ENCODE measurements around the gene SRPRA. TPM values are rescaled to one million over a fixed set of nuclear protein-coding genes. Genes with fewer than 3 reads are reported as not detected.

Gene SRPRA
- total and polyA plus RNA-seq, 8 donors = 67.9 to 154 (median 77.6) TPM

DNA sequence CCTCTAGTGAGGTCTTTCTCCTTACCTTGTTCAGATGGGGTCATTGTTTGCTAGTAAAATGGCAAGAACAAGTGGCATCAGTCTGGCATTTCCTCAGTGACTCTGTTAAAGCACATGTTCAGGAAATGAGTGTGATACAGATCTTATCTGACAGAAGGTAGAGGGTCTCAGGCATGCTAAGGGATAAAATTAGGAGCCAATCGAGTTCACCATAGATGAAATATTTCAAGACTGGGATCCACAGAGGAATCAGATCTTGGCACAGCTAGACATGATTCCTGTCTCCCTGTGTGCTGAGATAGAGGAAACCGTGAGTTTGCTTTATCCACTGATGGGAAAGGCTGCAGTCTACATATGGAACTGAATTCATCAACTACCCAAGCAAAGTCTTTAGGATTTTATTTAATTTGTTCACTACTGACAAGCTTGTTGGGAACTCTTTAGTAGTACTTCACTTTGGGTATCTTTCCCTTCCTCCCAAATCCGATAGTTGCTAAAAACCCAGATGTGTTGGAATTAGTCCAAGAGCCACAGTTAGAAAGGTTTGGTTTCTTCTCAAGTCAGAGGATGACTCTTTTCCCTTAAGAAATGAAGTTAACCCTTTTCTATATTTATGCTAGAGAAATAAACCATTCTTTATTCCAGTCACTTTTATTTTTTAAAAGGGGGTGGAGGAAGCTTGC, 38.7 kb downstream of the SRPRA start:
- TF ChIP-seq CTCF (IDR thresholded peaks at IDR 0.05) = no peak
- Histone ChIP-seq H3K27ac (no peak overlapping the region), H3K9me3 (no peaks in the 10 kb centered on the region), H3K36me3 (peaks cover 0 to 16% of the 10 kb centered on the region in 2 donors), H3K4me1 (peaks cover 0 to 7% of the 10 kb centered on the region in 2 donors), H3K27me3 (no peaks in the 10 kb centered on the region), H3K4me3 (no peak overlapping the region)
- DNase-seq (no peak), ATAC-seq (no peak)
- intact Hi-C loops (cut with DNase I) = no loop called here

GRCh38 chr11:126226334-126227084, 42.2 kb downstream of the SRPRA start:
- no peak for DNase-seq
- H3K4me1 ChIP-seq = no peaks in the 10 kb centered on the region
- no peaks in the 10 kb centered on the region for H3K9me3 ChIP-seq
- ATAC-seq = no peak
- H3K36me3 ChIP-seq = peaks cover 0 to 16% of the 10 kb centered on the region in 2 donors
- H3K4me3 ChIP-seq = no peak overlapping the region
- TF ChIP-seq CTCF (IDR thresholded peaks at IDR 0.05) = no peak
- intact Hi-C loops (cut with DNase I) = no loop called here
- H3K27ac ChIP-seq = peak overlapping the region in 1 of 2 donors; percentile 52
- no peaks in the 10 kb centered on the region for H3K27me3 ChIP-seq

DNA sequence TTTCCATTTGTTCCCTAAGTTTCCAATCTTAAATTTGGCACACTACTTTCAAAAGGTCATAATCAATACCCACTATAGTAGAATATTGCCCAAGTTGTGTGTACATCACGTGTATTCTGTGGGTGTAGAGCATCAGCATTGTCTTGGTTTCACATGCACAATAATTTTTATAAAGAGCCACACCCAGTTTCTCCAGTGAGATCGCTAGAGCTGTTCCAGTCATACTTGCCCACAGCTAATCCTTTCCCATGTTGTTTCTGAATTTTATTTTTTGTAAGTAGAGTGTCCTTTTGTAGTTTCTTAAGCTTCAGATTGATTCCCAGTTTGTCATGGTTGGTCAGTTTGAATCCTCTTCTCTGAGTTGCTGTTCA, 43.4 kb downstream of the SRPRA start:
- Histone ChIP-seq H3K9me3 (no peaks in the 10 kb centered on the region), H3K4me1 (no peaks in the 10 kb centered on the region), H3K27me3 (no peaks in the 10 kb centered on the region), H3K27ac (peak overlapping the region in 1 of 2 donors; percentile 72), H3K36me3 (peaks cover 0 to 12% of the 10 kb centered on the region in 2 donors), H3K4me3 (no peak overlapping the region)
- TF ChIP-seq CTCF (IDR thresholded peaks at IDR 0.05) = no peak
- DNase-seq (no peak), ATAC-seq (no peak)
- intact Hi-C loops (cut with DNase I) = no loop called here

GRCh38 chr11:126224647-126225294, 43.9 kb downstream of the SRPRA start:
- H3K36me3 ChIP-seq = peaks cover 0 to 9% of the 10 kb centered on the region in 2 donors
- H3K4me1 ChIP-seq = peaks cover 0 to 5% of the 10 kb centered on the region in 2 donors
- H3K27ac ChIP-seq = peak overlapping the region in 1 of 2 donors; percentile 72
- ATAC-seq (no peak), DNase-seq (no peak)
- no peaks in the 10 kb centered on the region for H3K9me3 ChIP-seq
- H3K4me3 ChIP-seq = no peak overlapping the region
- intact Hi-C loops (cut with DNase I) = no loop called here
- H3K27me3 ChIP-seq = no peaks in the 10 kb centered on the region
- TF ChIP-seq CTCF (IDR thresholded peaks at IDR 0.05) = no peak

GRCh38 chr11:126219547-126219946, 49.1 kb downstream of the SRPRA start:
- no peak for DNase-seq
- intact Hi-C loops (cut with DNase I) = no loop called here
- no peak for TF ChIP-seq CTCF (IDR thresholded peaks at IDR 0.05)

More at GRCh38 chr11:126219547-126219946, 49.1 kb downstream of the SRPRA start:
- no peak for ATAC-seq
- Histone ChIP-seq H3K27ac (no peak overlapping the region), H3K9me3 (no peaks in the 10 kb centered on the region), H3K27me3 (no peaks in the 10 kb centered on the region), H3K4me1 (peaks cover 0 to 37% of the 10 kb centered on the region in 2 donors), H3K36me3 (no peaks in the 10 kb centered on the region), H3K4me3 (no peak overlapping the region)

All from left lung (tissue), 10 donors.